Posterior vena cava (tissue), 2 donors: ENCODE measurements around the gene RACGAP1. TPM values are rescaled to one million over a fixed set of nuclear protein-coding genes. Genes with fewer than 3 reads are reported as not detected.
A peak's percentile ranks its signal among the peaks of the same experiment; 100 is the strongest.

Source experiments
- DNase-seq: peaks from one replicate; pipeline ENCODE4 v3.0.0-alpha.2; 2020; ENCODE audit warnings: low spot score
- intact Hi-C, 2 donors: fragments of 100-400 bp; cut with DNase I; formaldehyde crosslinking; loops; one replicate each; pipeline versions ENCODE4 v1.14.1 to v1.14.2; 2022 to 2023
- long read RNA-seq, 2 donors: library from polyadenylated mRNA; unstranded; transcript quantifications; one replicate each; pipeline ENCODE4 v2.0.0, GENCODE V29; 2020 to 2021
- total RNA-seq, 2 donors: library from RNA; stranded (reverse); fragmentation: NEBNext Ultra II Directional; extraction: Animal tissue kit (Norgen Biotek cat#: 25700); gene quantifications; one replicate each; pipeline ENCODE4 v1.2.1, GENCODE V29; 2021
- donor health status: DM: yes; HTN: yes; CAD: no.
- donor health status: DM: yes; HTN: yes; CAD: no.

RACGAP1 gene
- total RNA-seq, result 10 to 100 TPM in 1 of 2 donors, 1 to 10 TPM in 1; 9.9 to 10.5 TPM
- long read RNA-seq, donor 1, partial matches to known transcripts, result 1 of 1 reads
- long read RNA-seq, donor 1, other reads (novel, unspliced or antisense), result 0 of 1 reads
- long read RNA-seq, donor 2, partial matches to known transcripts, result 0 of 1 reads
- long read RNA-seq, donor 2, other reads (novel, unspliced or antisense), result 0 of 1 reads

GRCh38 chr12:50025187-50026059, at the start of gene RACGAP1:
TSS of gene RACGAP1 (minus strand) at chr12:50025494. CDS start at chr12:50016715, 8,779 bp downstream.
- intact Hi-C loops, result no loop called here
- peak; percentile 98 for DNase-seq

DNA sequence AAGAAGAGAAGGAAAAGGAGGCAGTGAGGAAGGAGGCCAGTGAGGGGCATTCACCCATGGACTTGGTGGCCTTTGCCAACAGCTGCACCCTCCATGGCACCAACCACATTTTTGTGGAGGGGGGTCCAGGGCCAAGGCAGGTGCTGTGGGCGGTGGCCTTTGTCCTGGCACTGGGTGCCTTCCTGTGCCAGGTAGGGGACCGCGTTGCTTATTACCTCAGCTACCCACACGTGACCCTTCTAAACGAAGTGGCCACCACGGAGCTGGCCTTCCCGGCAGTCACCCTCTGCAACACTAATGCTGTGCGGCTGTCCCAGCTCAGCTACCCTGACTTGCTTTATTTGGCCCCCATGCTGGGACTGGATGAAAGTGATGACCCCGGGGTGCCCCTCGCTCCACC, 48.4 kb upstream of the RACGAP1 start:
- intact Hi-C loops, result loop anchor here (10.0 kb wide), 2 partner anchors 241 to 251 kb away; no protein-coding TSS in a partner anchor

DNA sequence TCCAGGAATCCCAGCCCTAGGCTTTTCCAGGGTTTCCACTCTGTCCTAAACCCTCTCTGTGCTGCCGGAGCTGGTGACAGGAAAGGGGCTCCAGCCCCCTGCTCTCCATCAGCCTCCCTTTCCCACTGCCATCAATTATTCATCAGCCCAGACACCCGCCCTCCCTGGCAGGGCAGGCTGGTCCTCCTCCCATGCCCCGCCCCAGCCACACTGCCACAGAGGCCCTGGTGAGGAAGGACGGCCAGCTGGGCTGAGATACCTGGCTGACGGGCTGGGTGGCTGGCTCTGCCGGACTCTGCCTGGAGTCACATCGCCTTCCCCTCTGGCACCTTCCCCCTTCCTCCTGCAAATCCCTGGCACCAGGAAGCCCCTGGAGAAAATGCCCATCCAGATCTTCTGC, 47.9 kb upstream of the RACGAP1 start:
- DNase-seq, result peak; percentile 66
- intact Hi-C loops, result loop anchor here (10.0 kb wide), 2 partner anchors 242 to 252 kb away; no protein-coding TSS in a partner anchor

More for the DNA sequence above, 48.4 kb upstream of the RACGAP1 start:
- DNase-seq, result peak; percentile 55

- intact Hi-C loops, result loop anchor here (10.0 kb wide), 2 partner anchors 242 to 252 kb away; no protein-coding TSS in a partner anchor
- peak; percentile 50 for DNase-seq
These were observed 47.1 kb upstream of the RACGAP1 start for GRCh38 chr12:50072198-50072907.

GRCh38 chr12:50070314-50071060, 45.2 kb upstream of the RACGAP1 start:
- intact Hi-C loops, result loop anchor here (10.0 kb wide), 2 partner anchors 244 to 254 kb away; no protein-coding TSS in a partner anchor
- DNase-seq, result peak; percentile 95

GRCh38 chr12:50069539-50069938, 44.2 kb upstream of the RACGAP1 start:
- intact Hi-C loops, result no loop called here
- no peak for DNase-seq

GRCh38 chr12:50069069-50069468, 43.8 kb upstream of the RACGAP1 start:
- no peak for DNase-seq
- intact Hi-C loops, result no loop called here

- DNase-seq, result no peak
- intact Hi-C loops, result no loop called here
These were observed 41.1 kb upstream of the RACGAP1 start for GRCh38 chr12:50066402-50066801.

DNA sequence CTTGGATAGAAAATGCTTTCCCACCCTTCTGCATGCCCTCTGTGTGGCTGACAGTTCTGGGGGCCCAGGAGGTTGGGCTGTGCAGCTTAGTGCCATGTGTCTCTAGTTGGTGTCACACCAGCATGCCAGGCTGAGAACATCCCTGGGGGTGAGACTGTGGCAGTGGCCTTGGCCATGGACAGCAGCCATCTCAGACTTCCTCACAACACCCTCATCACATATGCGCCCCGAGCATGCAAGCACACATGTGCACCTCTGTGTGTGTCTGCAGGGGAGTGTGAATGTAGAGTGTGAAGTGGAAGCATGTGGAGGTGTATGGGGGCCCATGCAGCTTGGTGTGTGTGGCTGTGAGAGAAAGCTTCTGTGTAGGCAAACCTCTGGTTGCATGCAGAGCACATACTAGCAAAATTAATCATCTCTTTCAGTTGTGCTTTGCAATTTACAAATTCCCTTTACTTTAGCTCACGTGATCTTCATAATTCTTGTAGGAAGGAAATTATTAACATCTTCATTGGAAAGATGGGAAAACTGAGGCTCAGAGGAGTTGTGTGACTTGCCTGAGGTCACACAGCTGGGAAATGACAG, 40.5 kb upstream of the RACGAP1 start:
- intact Hi-C loops, result no loop called here
- no peak for DNase-seq

- no peak for DNase-seq
- intact Hi-C loops, result no loop called here
These were observed 37.6 kb upstream of the RACGAP1 start for GRCh38 chr12:50062728-50063460.

DNA sequence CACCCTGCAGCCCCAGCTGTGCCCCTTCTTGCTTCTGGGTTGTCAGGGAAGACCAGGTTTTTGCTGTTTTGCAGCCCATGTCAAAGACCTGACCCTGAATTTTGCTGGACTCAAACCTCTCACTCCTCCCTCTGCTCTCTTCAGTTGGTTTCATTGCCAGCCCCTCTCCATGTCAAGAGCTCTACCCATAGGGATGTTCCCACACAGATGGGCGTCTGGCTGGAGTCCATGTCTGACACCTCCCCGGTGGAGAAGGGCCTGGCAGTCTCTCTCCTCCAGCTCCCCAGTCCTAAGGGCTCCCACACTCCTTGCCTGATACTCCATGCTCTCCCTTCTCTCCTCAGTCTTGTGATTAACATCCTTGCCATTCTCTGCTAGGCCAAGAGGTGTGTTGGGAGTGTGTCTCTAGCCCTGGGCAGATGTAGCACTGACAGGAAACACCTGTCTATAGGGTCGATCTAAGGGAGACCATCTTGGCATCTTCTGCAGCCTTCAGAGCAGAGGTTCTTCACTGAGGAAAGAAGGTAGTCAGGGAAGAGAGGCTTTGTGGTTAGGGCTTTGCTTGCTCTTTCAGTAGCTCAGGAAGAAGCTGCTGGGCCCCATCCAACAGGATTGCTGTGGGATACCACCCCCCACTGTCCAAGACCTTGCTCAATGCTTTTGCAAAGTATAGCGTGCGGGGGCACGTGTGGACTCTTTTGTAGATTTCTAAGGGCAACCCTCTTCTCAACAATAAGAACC, 36.8 kb upstream of the RACGAP1 start:
- no peak for DNase-seq
- intact Hi-C loops, result no loop called here

GRCh38 chr12:50061171-50061570, 35.9 kb upstream of the RACGAP1 start:
- no peak for DNase-seq
- intact Hi-C loops, result no loop called here

DNA sequence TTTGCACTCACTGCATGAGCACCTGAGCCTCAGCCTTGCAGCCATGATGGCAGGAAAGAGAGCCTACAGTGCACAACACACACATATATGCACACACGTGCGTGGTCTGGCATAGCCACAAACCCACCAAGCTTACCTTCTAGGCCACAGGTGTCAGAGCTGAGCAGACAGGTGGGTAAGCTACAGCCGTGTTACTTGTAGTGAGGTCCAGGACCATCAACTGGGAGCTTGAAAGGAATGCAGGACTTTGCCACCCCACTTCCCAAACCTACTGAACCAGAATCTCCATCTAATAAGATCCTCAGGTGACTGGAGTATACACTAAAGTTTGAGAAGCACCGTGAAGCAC, 34.8 kb upstream of the RACGAP1 start:
- DNase-seq, result no peak
- intact Hi-C loops, result no loop called here

- DNase-seq, result no peak
- intact Hi-C loops, result loop anchor here in 1 of 2 donors (5.0 to 10.0 kb wide), 2 partner anchors 92 to 195 kb away; no protein-coding TSS in a partner anchor
These were observed 34.3 kb upstream of the RACGAP1 start for GRCh38 chr12:50059440-50060119.

GRCh38 chr12:50058743-50059312, 33.5 kb upstream of the RACGAP1 start:
- DNase-seq, result no peak
- intact Hi-C loops, result loop anchor here in 1 of 2 donors (5.0 to 10.0 kb wide), 2 partner anchors 92 to 194 kb away; no protein-coding TSS in a partner anchor
